Stimulated activated CD8-positive, alpha-beta memory T cell treated with anti-CD3 and anti-CD28 coated beads, Interleukin-7, amount 100 ng/mL, for 24 hours (primary cell): Measurements from ENCODE around the gene RBPJL.
A peak's percentile ranks its signal among the peaks of the same experiment; 100 is the strongest.

ENCODE experiments used
- DNase-seq: peaks from one replicate; pipeline ENCODE4 v3.0.0-alpha.2; 2020; ENCODE audit warnings: low read depth

RBPJL gene

GRCh38 chr20:45306431-45306982 lies at the start of gene RBPJL:
Gene RBPJL, plus strand, starts transcription at chr20:45306840. Its CDS starts 83 bp downstream, at chr20:45306923.
- peak; percentile 16 for DNase-seq

GRCh38 chr20:45257161-45257560 lies 49.5 kb upstream of the RBPJL start:
- DNase-seq, result no peak

- DNase-seq, result no peak
These were observed 48.9 kb upstream of the RBPJL start for GRCh38 chr20:45257711-45258110.

- DNase-seq, result no peak
These were observed 48.4 kb upstream of the RBPJL start for GRCh38 chr20:45258259-45258658.

- no peak for DNase-seq
These were observed 48.0 kb upstream of the RBPJL start for GRCh38 chr20:45258664-45259063.

- DNase-seq, result no peak
These were observed 42.9 kb upstream of the RBPJL start for GRCh38 chr20:45263556-45264266.

- DNase-seq, result no peak
These were observed 39.7 kb upstream of the RBPJL start for GRCh38 chr20:45266977-45267376.

GRCh38 chr20:45268531-45268930 lies 38.1 kb upstream of the RBPJL start:
- DNase-seq, result no peak

- DNase-seq, result no peak
These were observed 37.6 kb upstream of the RBPJL start for GRCh38 chr20:45269056-45269455.

- no peak for DNase-seq
These were observed 36.8 kb upstream of the RBPJL start for GRCh38 chr20:45269754-45270270.

GRCh38 chr20:45275338-45275737 lies 31.3 kb upstream of the RBPJL start:
- DNase-seq, result no peak

GRCh38 chr20:45279992-45280391 lies 26.6 kb upstream of the RBPJL start:
- DNase-seq, result no peak

GRCh38 chr20:45282700-45283550 lies 23.7 kb upstream of the RBPJL start:
- DNase-seq, result no peak

GRCh38 chr20:45283551-45284057 lies 23.0 kb upstream of the RBPJL start:
- DNase-seq, result no peak

GRCh38 chr20:45288376-45288775 lies 18.3 kb upstream of the RBPJL start:
- no peak for DNase-seq

- DNase-seq, result no peak
These were observed 17.8 kb upstream of the RBPJL start for GRCh38 chr20:45288860-45289259.

- DNase-seq, result no peak
These were observed 16.5 kb upstream of the RBPJL start for GRCh38 chr20:45289942-45290676.

GRCh38 chr20:45290677-45291355 lies 15.8 kb upstream of the RBPJL start:
- DNase-seq, result peak; percentile 34

GRCh38 chr20:45291526-45291925 lies 15.1 kb upstream of the RBPJL start:
- DNase-seq, result no peak

- DNase-seq, result no peak
These were observed 14.3 kb upstream of the RBPJL start for GRCh38 chr20:45292343-45292742.
